K562 (cell line): ENCODE data around the gene TTLL10. TPM values are rescaled to one million over a fixed set of nuclear protein-coding genes. Genes with fewer than 3 reads are reported as not detected.

Experiments
- CHD4 ChIP-seq: fragments of 200-600 bp; sonication (generic); IDR thresholded peaks from 3 replicates; pipeline ENCODE4 v1.6.1; 2012; ENCODE audit warnings: low read depth, mild to moderate bottlenecking, mixed read lengths, low read length, inconsistent platforms; ENCODE audit not compliant: insufficient read depth, insufficient replicate concordance, poor library complexity, severe bottlenecking
- GATAD2B ChIP-seq: fragments of 450-650 bp; IDR thresholded peaks from 2 replicates; pipeline ENCODE4 v1.6.1; 2017; ENCODE audit warnings: mild to moderate bottlenecking, borderline replicate concordance
- HMGN3 ChIP-seq: IDR thresholded peaks from 2 replicates; pipeline ENCODE4 v1.6.1; 2011; ENCODE audit warnings: borderline replicate concordance, low read depth, mild to moderate bottlenecking, mixed read lengths, low read length; ENCODE audit not compliant: insufficient read length; ENCODE audit errors: extremely low read depth
- ILK ChIP-seq: fragments of 450-650 bp; IDR thresholded peaks from 2 replicates; pipeline ENCODE4 v1.6.1; 2016; ENCODE audit warnings: missing genetic modification characterization, low read depth, mild to moderate bottlenecking, missing compliant biosample characterization, moderate library complexity, borderline replicate concordance
- L3MBTL2 ChIP-seq: fragments of 450-650 bp; IDR thresholded peaks from 2 replicates; pipeline ENCODE4 v1.6.1; 2016; ENCODE audit warnings: mild to moderate bottlenecking, moderate library complexity
- MAX ChIP-seq: sonication (generic); formaldehyde crosslinking; IDR thresholded peaks from 2 replicates; pipeline ENCODE4 v1.9.0; 2022; ENCODE audit warnings: mild to moderate bottlenecking, missing genetic modification reagents
- MYBL2 ChIP-seq, 2 experiments: fragments of 450-650 bp in 1 of 2; sonication (generic) in 1 of 2; formaldehyde crosslinking in 1 of 2; IDR thresholded peaks; 2 replicates each; pipeline versions ENCODE4 v1.6.1 to v1.8.1; 2017 to 2022; ENCODE audit warnings: borderline replicate concordance in 1 of 2, inconsistent platforms in 1 of 2, low read depth in 1 of 2, mild to moderate bottlenecking in 1 of 2, missing genetic modification reagents in 1 of 2, moderate library complexity in 1 of 2
- NEUROD1 ChIP-seq: fragments of 150-350 bp; IDR thresholded peaks from 2 replicates; pipeline ENCODE4 v1.6.1; 2014; ENCODE audit warnings: borderline replicate concordance, low read length, low read depth; ENCODE audit not compliant: partially characterized antibody
- SAFB2 ChIP-seq: fragments of 200-400 bp; formaldehyde crosslinking; IDR thresholded peaks from 2 replicates; pipeline ENCODE4 v1.6.1; 2018; ENCODE audit warnings: borderline replicate concordance, low read length, low read depth, moderate library complexity; ENCODE audit not compliant: severe bottlenecking
- SMARCC2 ChIP-seq: fragments of 450-650 bp; IDR thresholded peaks from 2 replicates; pipeline ENCODE4 v1.6.1; 2017; ENCODE audit warnings: antibody characterized with exemption, moderate library complexity, mild to moderate bottlenecking, low read depth
- TAF1 ChIP-seq: IDR thresholded peaks from 2 replicates; pipeline ENCODE4 v1.6.1; 2011; ENCODE audit warnings: mild to moderate bottlenecking, low read length, moderate library complexity; ENCODE audit not compliant: insufficient read depth, control insufficient read depth, severe bottlenecking; ENCODE audit errors: extremely low read depth
- ZNF124 ChIP-seq: sonication (generic); formaldehyde crosslinking; IDR thresholded peaks from 2 replicates; pipeline ENCODE4 v1.8.1; 2022; ENCODE audit warnings: missing genetic modification reagents
- ZNF512 ChIP-seq: IDR thresholded peaks from 2 replicates; pipeline ENCODE4 v1.6.1; 2016; ENCODE audit warnings: missing genetic modification characterization, missing compliant biosample characterization
- polyA plus RNA-seq, 8 experiments: library from polyadenylated mRNA; depleted of rRNA in 4 of 8; stranded (reverse) in 5 of 8; unstranded in 3 of 8; fragments of >200 nt; fragmentation: Nextera tagmentation in 2 of 8; fragmentation: Illumina TruSeq in 1 of 8; extraction: Ambion mirVana in 2 of 8; extraction: Trizol in 1 of 8; gene quantifications; 2 replicates each; pipeline versions ENCODE4 v1.2.1 to v1.2.3, GENCODE V29; 2011 to 2014; ENCODE audit warnings: inconsistent platforms in 1 of 8, missing spikeins in 1 of 8
- total RNA-seq, 7 experiments: library from RNA; depleted of rRNA in 6 of 7; stranded (reverse); fragments of >200 nt in 6 of 7; fragmentation: Illumina TruSeq in 2 of 7; extraction: Trizol in 2 of 7; gene quantifications; 2 replicates each; pipeline versions ENCODE4 v1.2.1 to v1.2.3, GENCODE V29; 2011 to 2021; ENCODE audit warnings: low replicate concordance in 1 of 7
- TF ChIP-seq, protein P1 (sequence below): fragments of 450-650 bp; formaldehyde crosslinking; IDR thresholded peaks from 2 replicates; pipeline ENCODE4 v1.4.0; 2020; ENCODE audit warnings: mild to moderate bottlenecking, mixed read lengths
- TF ChIP-seq, protein P2 (sequence below): fragments of 250-450 bp; sonication (Bioruptor Pico); IDR thresholded peaks from 2 replicates; pipeline ENCODE4 v1.5.0; 2020; ENCODE audit warnings: mild to moderate bottlenecking, borderline replicate concordance
- TF ChIP-seq, protein P3 (sequence below), 2 experiments: fragments of 450-650 bp; IDR thresholded peaks; 2 replicates each; pipeline ENCODE4 v1.6.1; 2016

TTLL10 gene
- total and polyA plus RNA-seq, 9 of the 15 experiments (the other 6 are each of a cell fraction or from before 2014, with no cell fraction given), result not detected

GRCh38 chr1:1200876-1201810 is 27.5 kb downstream of the TTLL10 start (continued):
- TF ChIP-seq, protein P1, sequence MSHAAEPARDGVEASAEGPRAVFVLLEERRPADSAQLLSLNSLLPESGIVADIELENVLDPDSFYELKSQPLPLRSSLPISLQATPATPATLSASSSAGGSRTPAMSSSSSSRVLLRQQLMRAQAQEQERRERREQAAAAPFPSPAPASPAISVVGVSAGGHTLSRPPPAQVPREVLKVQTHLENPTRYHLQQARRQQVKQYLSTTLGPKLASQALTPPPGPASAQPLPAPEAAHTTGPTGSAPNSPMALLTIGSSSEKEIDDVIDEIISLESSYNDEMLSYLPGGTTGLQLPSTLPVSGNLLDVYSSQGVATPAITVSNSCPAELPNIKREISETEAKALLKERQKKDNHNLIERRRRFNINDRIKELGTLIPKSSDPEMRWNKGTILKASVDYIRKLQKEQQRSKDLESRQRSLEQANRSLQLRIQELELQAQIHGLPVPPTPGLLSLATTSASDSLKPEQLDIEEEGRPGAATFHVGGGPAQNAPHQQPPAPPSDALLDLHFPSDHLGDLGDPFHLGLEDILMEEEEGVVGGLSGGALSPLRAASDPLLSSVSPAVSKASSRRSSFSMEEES, result no peak
- TF ChIP-seq HMGN3 (peak; percentile 70), ZNF124 (no peak), CHD4 (peak; percentile 65), NEUROD1 (peak; percentile 37), SAFB2 (no peak), ILK (tag) (no peak), GATAD2B (peak; percentile 100), MYBL2 (IDR thresholded peaks at IDR 0.05; ENCODE audit: low read depth) (no peak), MYBL2 (CRISPR knock-in tag; IDR thresholded peaks at IDR 0.05; ENCODE audit: borderline replicate concordance) (no peak), MAX (CRISPR knock-in tag) (0 out of 2 replicates have a peak, but pooled peaks have one; percentile 28), ZNF512 (tag) (no peak), TAF1 (no peak), SMARCC2 (peak; percentile 31; the same call in 1 of the 2 replicates), L3MBTL2 (peak; percentile 90)
- TF ChIP-seq, protein P2, sequence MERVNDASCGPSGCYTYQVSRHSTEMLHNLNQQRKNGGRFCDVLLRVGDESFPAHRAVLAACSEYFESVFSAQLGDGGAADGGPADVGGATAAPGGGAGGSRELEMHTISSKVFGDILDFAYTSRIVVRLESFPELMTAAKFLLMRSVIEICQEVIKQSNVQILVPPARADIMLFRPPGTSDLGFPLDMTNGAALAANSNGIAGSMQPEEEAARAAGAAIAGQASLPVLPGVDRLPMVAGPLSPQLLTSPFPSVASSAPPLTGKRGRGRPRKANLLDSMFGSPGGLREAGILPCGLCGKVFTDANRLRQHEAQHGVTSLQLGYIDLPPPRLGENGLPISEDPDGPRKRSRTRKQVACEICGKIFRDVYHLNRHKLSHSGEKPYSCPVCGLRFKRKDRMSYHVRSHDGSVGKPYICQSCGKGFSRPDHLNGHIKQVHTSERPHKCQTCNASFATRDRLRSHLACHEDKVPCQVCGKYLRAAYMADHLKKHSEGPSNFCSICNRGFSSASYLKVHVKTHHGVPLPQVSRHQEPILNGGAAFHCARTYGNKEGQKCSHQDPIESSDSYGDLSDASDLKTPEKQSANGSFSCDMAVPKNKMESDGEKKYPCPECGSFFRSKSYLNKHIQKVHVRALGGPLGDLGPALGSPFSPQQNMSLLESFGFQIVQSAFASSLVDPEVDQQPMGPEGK (CRISPR knock-in tag), result no peak
- TF ChIP-seq, protein P3, sequence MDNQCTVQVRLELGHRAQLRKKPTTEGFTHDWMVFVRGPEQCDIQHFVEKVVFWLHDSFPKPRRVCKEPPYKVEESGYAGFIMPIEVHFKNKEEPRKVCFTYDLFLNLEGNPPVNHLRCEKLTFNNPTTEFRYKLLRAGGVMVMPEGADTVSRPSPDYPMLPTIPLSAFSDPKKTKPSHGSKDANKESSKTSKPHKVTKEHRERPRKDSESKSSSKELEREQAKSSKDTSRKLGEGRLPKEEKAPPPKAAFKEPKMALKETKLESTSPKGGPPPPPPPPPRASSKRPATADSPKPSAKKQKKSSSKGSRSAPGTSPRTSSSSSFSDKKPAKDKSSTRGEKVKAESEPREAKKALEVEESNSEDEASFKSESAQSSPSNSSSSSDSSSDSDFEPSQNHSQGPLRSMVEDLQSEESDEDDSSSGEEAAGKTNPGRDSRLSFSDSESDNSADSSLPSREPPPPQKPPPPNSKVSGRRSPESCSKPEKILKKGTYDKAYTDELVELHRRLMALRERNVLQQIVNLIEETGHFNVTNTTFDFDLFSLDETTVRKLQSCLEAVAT (IDR thresholded peaks at IDR 0.05), result no peak
- TF ChIP-seq, all 486 proteins: peak for 80
